Neural progenitor cell (in vitro differentiated cells): Measurements from ENCODE around the gene TCERG1L.

Experiments
- EZH2 ChIP-seq: fragments of 200-600 bp; sonication (generic); IDR thresholded peaks from 2 replicates; pipeline ENCODE4 v1.6.1; 2017; ENCODE audit warnings: antibody characterized with exemption, mild to moderate bottlenecking, moderate library complexity
- EZH2phosphoT487 ChIP-seq: fragments of 200-600 bp; sonication (generic); IDR thresholded peaks from 2 replicates; pipeline ENCODE4 v1.6.1; 2017; ENCODE audit warnings: antibody characterized with exemption
- TF ChIP-seq, protein P1 (sequence below): fragments of 200-600 bp; sonication (generic); IDR thresholded peaks from 2 replicates; pipeline ENCODE4 v1.5.1; 2017; ENCODE audit warnings: antibody characterized with exemption, mild to moderate bottlenecking

GRCh38 chr10:131323880-131324279 is 12.4 kb upstream of the TCERG1L start:
- TF ChIP-seq EZH2, result no peak
- TF ChIP-seq, protein P1, sequence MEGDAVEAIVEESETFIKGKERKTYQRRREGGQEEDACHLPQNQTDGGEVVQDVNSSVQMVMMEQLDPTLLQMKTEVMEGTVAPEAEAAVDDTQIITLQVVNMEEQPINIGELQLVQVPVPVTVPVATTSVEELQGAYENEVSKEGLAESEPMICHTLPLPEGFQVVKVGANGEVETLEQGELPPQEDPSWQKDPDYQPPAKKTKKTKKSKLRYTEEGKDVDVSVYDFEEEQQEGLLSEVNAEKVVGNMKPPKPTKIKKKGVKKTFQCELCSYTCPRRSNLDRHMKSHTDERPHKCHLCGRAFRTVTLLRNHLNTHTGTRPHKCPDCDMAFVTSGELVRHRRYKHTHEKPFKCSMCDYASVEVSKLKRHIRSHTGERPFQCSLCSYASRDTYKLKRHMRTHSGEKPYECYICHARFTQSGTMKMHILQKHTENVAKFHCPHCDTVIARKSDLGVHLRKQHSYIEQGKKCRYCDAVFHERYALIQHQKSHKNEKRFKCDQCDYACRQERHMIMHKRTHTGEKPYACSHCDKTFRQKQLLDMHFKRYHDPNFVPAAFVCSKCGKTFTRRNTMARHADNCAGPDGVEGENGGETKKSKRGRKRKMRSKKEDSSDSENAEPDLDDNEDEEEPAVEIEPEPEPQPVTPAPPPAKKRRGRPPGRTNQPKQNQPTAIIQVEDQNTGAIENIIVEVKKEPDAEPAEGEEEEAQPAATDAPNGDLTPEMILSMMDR, result no peak
- TF ChIP-seq EZH2phosphoT487, result no peak
